Measurements from ENCODE around the gene P2RX4.
"Not testable (repeated sequence)": the region's sequence is repeated elsewhere in the genome, so short reads cannot be mapped to it uniquely, and the experiment has no call there.

Gene P2RX4

DNA sequence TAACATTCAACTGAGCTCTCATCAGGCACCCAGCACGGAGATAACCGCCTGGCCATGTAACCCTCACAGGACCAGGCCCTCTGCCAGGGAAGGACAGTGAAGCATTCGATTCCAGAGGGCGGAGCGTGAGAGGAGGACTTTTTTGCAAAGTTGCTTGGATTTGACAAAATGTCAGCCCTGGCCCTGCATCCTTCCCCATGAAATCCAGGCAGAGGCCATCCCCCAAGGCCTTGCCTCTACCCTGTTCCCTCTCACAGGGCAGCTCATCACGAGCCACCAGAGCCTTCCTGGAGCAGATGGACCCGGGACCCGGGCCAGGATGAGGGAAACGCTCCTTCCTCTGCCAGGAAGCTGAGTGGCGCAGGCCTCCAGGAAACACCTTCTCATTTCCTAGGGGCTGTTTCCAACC is 69.6 kb downstream of the P2RX4 start:
- no peak for DNase-seq

DNA sequence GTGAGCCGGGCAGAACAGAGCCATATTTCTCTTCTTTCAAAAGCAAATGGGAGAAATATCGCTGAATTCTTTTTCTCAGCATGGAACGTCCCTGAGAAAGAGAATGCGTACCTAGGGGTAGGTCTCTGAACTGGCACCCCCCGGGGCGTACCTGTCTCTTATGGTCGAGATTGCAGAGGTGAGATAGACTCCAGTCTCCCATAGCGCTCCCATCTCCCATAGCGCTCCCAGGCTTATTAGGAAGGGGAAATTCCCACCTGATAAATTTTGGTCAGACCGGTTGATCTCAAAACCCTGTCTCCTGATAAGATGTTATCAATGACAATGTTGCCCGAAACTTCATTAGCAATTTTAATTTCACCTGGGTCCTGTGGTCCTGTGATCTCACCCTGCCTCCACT is 70.6 kb downstream of the P2RX4 start:
- DNase-seq, result not testable (repeated sequence)

DNA sequence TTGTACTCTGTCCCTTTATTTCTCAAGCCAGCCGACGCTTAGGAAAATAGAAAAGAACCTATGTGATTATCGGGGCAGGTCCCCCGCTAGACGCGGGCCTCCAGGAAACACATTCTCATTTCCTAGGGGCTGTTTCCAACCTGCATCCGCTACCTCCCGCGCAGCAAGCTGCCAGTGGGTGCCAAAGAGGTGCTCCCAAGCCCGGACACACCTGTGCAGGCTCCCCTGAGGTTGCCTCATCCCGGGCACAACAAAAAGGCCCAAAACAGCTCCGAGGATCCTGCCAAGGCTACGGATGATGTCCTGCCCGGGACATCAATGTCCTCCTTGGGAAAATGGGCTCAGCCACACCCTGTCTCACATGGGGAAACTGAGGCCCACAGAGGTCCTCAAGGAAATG is 71.2 kb downstream of the P2RX4 start:
- DNase-seq, result not testable (repeated sequence)

DNA sequence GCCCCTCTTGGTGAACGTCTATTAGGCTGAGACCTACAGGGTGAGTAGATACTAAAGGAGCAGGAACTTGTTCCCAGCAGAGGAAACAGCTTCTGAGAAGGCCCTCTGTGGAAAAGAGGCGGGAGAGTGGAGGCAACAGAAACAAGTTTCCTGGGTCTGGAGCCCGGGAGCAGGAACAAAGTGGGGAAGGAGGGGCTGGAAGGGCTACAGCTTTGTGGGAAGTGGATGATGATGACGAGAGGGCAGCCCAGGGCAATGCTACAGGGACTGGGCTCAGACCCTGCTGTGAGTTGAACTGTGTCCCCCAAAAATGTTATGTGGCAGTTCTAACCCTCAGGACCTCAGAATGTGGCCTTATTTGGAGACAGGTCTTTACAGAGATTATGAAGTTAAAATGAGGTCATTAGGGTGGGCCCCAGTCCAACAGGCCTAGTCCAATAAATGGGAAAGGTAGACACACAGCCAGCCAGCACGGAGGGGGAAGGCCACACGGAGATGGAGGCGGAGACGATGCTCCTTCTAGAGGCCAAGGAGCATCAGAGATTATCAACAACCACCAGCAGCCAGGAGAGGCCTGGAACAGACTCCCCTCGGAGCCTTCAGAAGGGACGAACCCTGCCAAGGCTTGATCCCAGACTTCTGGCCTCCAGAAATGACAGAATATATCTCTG is 72.3 kb downstream of the P2RX4 start:
- DNase-seq, result no peak

DNA sequence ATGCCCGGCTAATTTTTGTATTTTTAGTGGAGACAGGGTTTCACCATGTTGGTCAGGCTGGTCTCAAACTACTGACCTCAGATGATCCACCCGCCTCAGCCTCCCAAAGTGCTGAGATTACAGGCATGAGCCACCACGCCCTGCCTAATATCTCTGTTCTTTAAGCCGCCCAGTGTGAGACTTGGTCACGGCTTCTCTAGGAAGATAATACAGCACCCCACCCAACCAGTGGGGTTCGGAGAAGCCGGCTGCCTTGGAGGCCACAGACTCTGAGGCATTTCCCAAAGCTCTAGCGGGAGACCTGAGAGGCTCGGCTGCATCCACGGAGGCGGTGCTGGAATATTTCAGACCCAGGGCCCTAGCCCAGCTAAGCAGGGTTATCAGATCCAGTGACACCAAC is 73.0 kb downstream of the P2RX4 start:
- DNase-seq, result peak; percentile 93

DNA sequence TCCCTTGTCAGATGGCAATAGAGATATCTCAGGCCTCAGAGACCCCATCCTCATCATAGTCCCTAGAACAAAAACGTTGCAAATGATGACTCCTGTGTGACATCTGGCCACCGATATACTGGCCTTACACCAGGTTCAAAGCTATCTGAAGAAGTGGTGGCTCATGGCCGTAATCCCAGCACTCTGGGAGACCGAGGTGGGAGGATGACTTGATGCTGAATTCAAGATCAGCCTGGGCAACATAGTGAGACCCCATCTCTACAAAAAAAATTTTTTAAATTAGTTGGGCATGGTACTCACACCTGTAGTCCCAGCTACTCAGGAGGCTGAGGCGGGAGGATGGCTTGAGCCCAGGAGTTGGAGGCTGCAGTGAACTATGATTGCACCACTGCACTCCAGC is 73.5 kb downstream of the P2RX4 start:
- no peak for DNase-seq
